Smooth muscle cell (in vitro differentiated cells): Measurements from ENCODE around the gene PDE6D. TPM values are rescaled to one million over a fixed set of nuclear protein-coding genes. Genes with fewer than 3 reads are reported as not detected.

Experiments used
- DNase-seq: peaks from one replicate; lab custom pipeline; 2025; ENCODE audit not compliant: unreplicated experiment; lab: John Stamatoyannopoulos, UW
- H2AFZ ChIP-seq: fragments of 200-600 bp; sonication (generic); 2 replicates; pipeline ENCODE4 v1.6.0; 2016; ENCODE audit warnings: antibody characterized with exemption, low read depth, mild to moderate bottlenecking
- H3F3A ChIP-seq: fragments of 200-600 bp; sonication (generic); 2 replicates; pipeline ENCODE4 v1.6.0; 2017; ENCODE audit warnings: antibody characterized with exemption, low read depth
- H3K27ac ChIP-seq: fragments of 200-600 bp; sonication (generic); 2 replicates; pipeline ENCODE4 v1.5.1; 2016; ENCODE audit warnings: low read depth, mild to moderate bottlenecking
- H3K27me3 ChIP-seq: fragments of 200-600 bp; sonication (generic); 2 replicates; pipeline ENCODE4 v1.6.1; 2016; ENCODE audit warnings: low read depth, mild to moderate bottlenecking
- H3K36me3 ChIP-seq: fragments of 200-600 bp; sonication (generic); 2 replicates; pipeline ENCODE4 v1.5.1; 2016; ENCODE audit warnings: low read depth
- H3K4me1 ChIP-seq: fragments of 200-600 bp; sonication (generic); 2 replicates; pipeline ENCODE4 v1.5.1; 2016; ENCODE audit warnings: low read depth
- H3K4me2 ChIP-seq: fragments of 200-600 bp; sonication (generic); 2 replicates; pipeline ENCODE4 v1.6.0; 2016; ENCODE audit warnings: mild to moderate bottlenecking
- H3K4me3 ChIP-seq: fragments of 200-600 bp; sonication (generic); 2 replicates; pipeline ENCODE4 v1.5.1; 2016; ENCODE audit warnings: mild to moderate bottlenecking
- H3K79me2 ChIP-seq: fragments of 200-600 bp; sonication (generic); 2 replicates; pipeline ENCODE4 v1.6.0; 2016; ENCODE audit warnings: low read depth, mild to moderate bottlenecking
- H3K9ac ChIP-seq: fragments of 200-600 bp; sonication (generic); 2 replicates; pipeline ENCODE4 v1.6.0; 2016; ENCODE audit warnings: low read depth
- H3K9me3 ChIP-seq: fragments of 200-600 bp; sonication (generic); replicated peaks from 2 replicates; pipeline ENCODE4 v1.5.1; 2016; ENCODE audit warnings: low read depth
- H4K20me1 ChIP-seq: fragments of 200-600 bp; sonication (generic); 2 replicates; pipeline ENCODE4 v1.6.0; 2016; ENCODE audit warnings: low read depth
- CTCF ChIP-seq: fragments of 200-600 bp; sonication (generic); IDR thresholded peaks from 2 replicates; pipeline ENCODE4 v1.5.1; 2017; ENCODE audit warnings: borderline replicate concordance, mild to moderate bottlenecking, antibody characterized with exemption; ENCODE audit not compliant: insufficient read depth, poor library complexity, severe bottlenecking
- WGBS: methylation state at CpG from one replicate; pipeline ENCODE4 v1.1.7; 2016; ENCODE audit warnings: low lambda C conversion rate; 5-methylcytosine and 5-hydroxymethylcytosine counted together
- polyA plus RNA-seq: library from polyadenylated mRNA; unstranded; fragments of >200 nt; fragmentation: Nextera tagmentation; extraction: Ambion mirVana; gene quantifications from 2 replicates; pipeline ENCODE4 v1.2.1, GENCODE V29; 2016
- total RNA-seq: library from RNA; depleted of rRNA; stranded (reverse); fragments of >200 nt; gene quantifications from 2 replicates; pipeline ENCODE4 v1.2.3, GENCODE V29; 2014

PDE6D gene
- total and polyA plus RNA-seq, 2 experiments from 2014 or later: 32.7 to 54.9 TPM

GRCh38 chr2:231819447-231820042, 38.5 kb upstream of the PDE6D start:
- Histone ChIP-seq H3K9ac (no peak overlapping the region), H3K27ac (no peak overlapping the region), H3K4me3 (no peak overlapping the region), H3K4me1 (no peaks in the 10 kb centered on the region), H4K20me1 (no peaks in the 10 kb centered on the region), H3K9me3 (no peaks in the 10 kb centered on the region), H2AFZ (no peak overlapping the region), H3K36me3 (no peaks in the 10 kb centered on the region), H3F3A (no peaks in the 10 kb centered on the region), H3K4me2 (no peak overlapping the region), H3K79me2 (no peaks in the 10 kb centered on the region), H3K27me3 (no peaks in the 10 kb centered on the region)
- TF ChIP-seq CTCF: no peak
- WGBS: 59% methylated on average over 2 of the region's 2 CpGs
- no peak for DNase-seq

GRCh38 chr2:231816327-231817026, 35.4 kb upstream of the PDE6D start:
- Histone ChIP-seq H3K79me2 (no peaks in the 10 kb centered on the region), H3F3A (no peaks in the 10 kb centered on the region), H4K20me1 (no peaks in the 10 kb centered on the region), H3K4me3 (no peak overlapping the region), H3K9ac (no peak overlapping the region), H3K27me3 (no peaks in the 10 kb centered on the region), H3K36me3 (no peaks in the 10 kb centered on the region), H3K9me3 (no peaks in the 10 kb centered on the region), H3K27ac (no peak overlapping the region), H2AFZ (no peak overlapping the region), H3K4me1 (no peaks in the 10 kb centered on the region), H3K4me2 (no peak overlapping the region)
- TF ChIP-seq CTCF: no peak
- WGBS: 86% methylated on average over 8 of the region's 8 CpGs
- DNase-seq: no peak

DNA sequence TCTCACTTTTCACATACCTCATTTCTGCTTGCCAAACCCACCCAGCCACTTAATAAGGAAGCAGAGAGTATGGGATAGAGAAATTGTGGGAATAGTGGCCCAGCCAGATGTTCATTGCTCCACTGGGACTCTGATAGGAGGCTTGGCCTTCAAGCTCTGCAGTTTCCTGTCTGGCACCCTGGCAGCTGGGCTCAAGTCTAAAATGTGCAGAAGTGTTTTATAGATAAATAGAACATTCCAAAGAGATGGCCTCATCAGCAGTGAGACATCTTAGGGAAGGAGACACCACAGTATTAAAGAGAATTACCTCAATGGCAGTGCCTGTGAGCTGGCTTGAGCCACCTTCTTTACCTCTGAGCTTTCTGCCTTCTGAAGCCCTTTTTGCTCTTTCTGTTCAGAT, 29.8 kb upstream of the PDE6D start:
- Histone ChIP-seq H3K27me3 (no peaks in the 10 kb centered on the region), H3K4me2 (no peak overlapping the region), H4K20me1 (peaks cover 13% of the 10 kb centered on the region), H3K4me1 (no peaks in the 10 kb centered on the region), H3K9ac (no peak overlapping the region), H3K4me3 (no peak overlapping the region), H3K9me3 (no peaks in the 10 kb centered on the region), H2AFZ (no peak overlapping the region), H3K27ac (peak overlapping the region; percentile 44), H3K79me2 (no peaks in the 10 kb centered on the region), H3F3A (no peaks in the 10 kb centered on the region), H3K36me3 (no peaks in the 10 kb centered on the region)
- no peak for TF ChIP-seq CTCF
- DNase-seq: no peak

DNA sequence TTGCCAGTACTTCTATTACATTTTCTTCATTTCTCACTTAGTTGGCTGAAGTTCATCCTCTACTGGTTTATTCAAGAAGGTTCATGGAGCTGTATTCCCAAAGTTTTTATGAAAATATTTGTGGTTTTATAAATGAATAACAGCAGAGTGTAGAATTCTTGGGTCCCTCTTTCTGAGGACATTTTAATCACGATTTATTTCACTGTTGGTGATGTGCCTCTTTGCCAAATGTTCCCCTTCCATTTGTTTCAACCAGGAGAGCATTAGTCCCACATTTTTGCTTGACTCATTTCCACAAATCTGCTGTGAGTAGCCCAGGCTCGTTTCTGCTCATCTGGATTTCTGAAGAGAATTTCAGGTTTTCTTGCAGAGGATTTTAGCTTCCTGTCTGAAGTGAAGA, 25.9 kb upstream of the PDE6D start:
- TF ChIP-seq CTCF: no peak
- no peak for DNase-seq

More for the DNA sequence above, 25.9 kb upstream of the PDE6D start:
- no peaks in the 10 kb centered on the region for H3K4me1 ChIP-seq
- no peak overlapping the region for H2AFZ ChIP-seq
- H3K4me3 ChIP-seq: no peak overlapping the region
- H3K9ac ChIP-seq: no peak overlapping the region
- no peaks in the 10 kb centered on the region for H3K9me3 ChIP-seq
- no peaks in the 10 kb centered on the region for H3F3A ChIP-seq
- peaks cover 7% of the 10 kb centered on the region for H3K79me2 ChIP-seq
- peaks cover 47% of the 10 kb centered on the region for H4K20me1 ChIP-seq
- H3K27ac ChIP-seq: no peak overlapping the region
- H3K27me3 ChIP-seq: no peaks in the 10 kb centered on the region
- H3K4me2 ChIP-seq: no peak overlapping the region
- no peaks in the 10 kb centered on the region for H3K36me3 ChIP-seq
- 92% methylated on average over 2 of the region's 2 CpGs for WGBS
